HG03457 (cell line): ENCODE measurements around the gene SH3RF3.
A peak's percentile ranks its signal among the peaks of the same experiment; 100 is the strongest.

Source experiments
- ATAC-seq: cut with Tn5 transposase; IDR thresholded peaks from one replicate; pipeline ENCODE4 v1.9.1; 2021; ENCODE audit warnings: moderate number of reproducible peaks; ENCODE audit not compliant: unreplicated experiment

SH3RF3 gene

GRCh38 chr2:109233643-109234042 is 104.6 kb downstream of the SH3RF3 start:
- ATAC-seq = no peak

GRCh38 chr2:109234355-109234754 is 105.3 kb downstream of the SH3RF3 start:
- ATAC-seq = no peak

GRCh38 chr2:109236147-109236546 is 107.1 kb downstream of the SH3RF3 start:
- no peak for ATAC-seq

GRCh38 chr2:109237792-109238191 is 108.8 kb downstream of the SH3RF3 start:
- ATAC-seq = no peak

GRCh38 chr2:109238580-109238979 is 109.6 kb downstream of the SH3RF3 start:
- ATAC-seq = peak; percentile 89

GRCh38 chr2:109239720-109240119 is 110.7 kb downstream of the SH3RF3 start:
- no peak for ATAC-seq

GRCh38 chr2:109242210-109242653 is 113.2 kb downstream of the SH3RF3 start:
- ATAC-seq = no peak

GRCh38 chr2:109242654-109243331 is 113.8 kb downstream of the SH3RF3 start:
- ATAC-seq = no peak

- ATAC-seq = no peak
Measured at GRCh38 chr2:109243526-109244303, 114.7 kb downstream of the SH3RF3 start.

- ATAC-seq = no peak
Measured at GRCh38 chr2:109244304-109244582, 115.2 kb downstream of the SH3RF3 start.

- ATAC-seq = no peak
Measured at GRCh38 chr2:109244750-109245382, 115.9 kb downstream of the SH3RF3 start.

GRCh38 chr2:109246176-109246575 is 117.2 kb downstream of the SH3RF3 start:
- ATAC-seq = no peak

- no peak for ATAC-seq
Measured at GRCh38 chr2:109246616-109247015, 117.6 kb downstream of the SH3RF3 start.

- no peak for ATAC-seq
Measured at GRCh38 chr2:109247340-109247739, 118.3 kb downstream of the SH3RF3 start.

GRCh38 chr2:109247812-109248211 is 118.8 kb downstream of the SH3RF3 start:
- no peak for ATAC-seq

- ATAC-seq = no peak
Measured at GRCh38 chr2:109248590-109248989, 119.6 kb downstream of the SH3RF3 start.

GRCh38 chr2:109253217-109253616 is 124.2 kb downstream of the SH3RF3 start:
- no peak for ATAC-seq

- ATAC-seq = peak; percentile 71
Measured at GRCh38 chr2:109254174-109254904, 125.3 kb downstream of the SH3RF3 start.

- no peak for ATAC-seq
Measured at GRCh38 chr2:109255654-109256053, 126.6 kb downstream of the SH3RF3 start.

- no peak for ATAC-seq
Measured at GRCh38 chr2:109256111-109256510, 127.1 kb downstream of the SH3RF3 start.

GRCh38 chr2:109256921-109257320 is 127.9 kb downstream of the SH3RF3 start:
- no peak for ATAC-seq
